Large intestine (tissue), 3 donors: ENCODE measurements around the gene HOXB5. TPM values are rescaled to one million over a fixed set of nuclear protein-coding genes. Genes with fewer than 3 reads are reported as not detected.

Experiments used
- DNase-seq, 2 donors: peaks; one replicate each; pipeline versions ENCODE4 v3.0.0 to v3.0.0-alpha.2; 2013
- H3K27ac ChIP-seq: one replicate; pipeline ENCODE4 v1.5.1; 2013; ENCODE audit warnings: low read length
- H3K27me3 ChIP-seq: 2 replicates; pipeline ENCODE4 v1.6.1; 2013; ENCODE audit warnings: low read length; ENCODE audit not compliant: control insufficient read depth, insufficient read depth
- H3K36me3 ChIP-seq: 2 replicates; pipeline ENCODE4 v1.6.1; 2013; ENCODE audit warnings: low read length; ENCODE audit not compliant: control insufficient read depth, insufficient read depth
- H3K4me1 ChIP-seq: one replicate; pipeline ENCODE4 v1.6.1; 2013; ENCODE audit warnings: low read length; ENCODE audit not compliant: control insufficient read depth, insufficient read depth
- H3K4me3 ChIP-seq: one replicate; pipeline ENCODE4 v1.5.1; 2013; ENCODE audit warnings: low read length
- H3K9me3 ChIP-seq: one replicate; pipeline ENCODE4 v1.6.1; 2013; ENCODE audit warnings: mild to moderate bottlenecking, low read depth, low read length, moderate library complexity; ENCODE audit not compliant: control insufficient read depth
- whole genome bisulfite sequencing: methylation state at CpG from one replicate; pipeline ENCODE4 v1.1.5; 2013; ENCODE audit warnings: low lambda C conversion rate; ENCODE audit not compliant: insufficient coverage; 5-methylcytosine and 5-hydroxymethylcytosine counted together
- polyA plus RNA-seq: library from polyadenylated mRNA; unstranded; fragments of 120-200 nt; gene quantifications from one replicate; pipeline ENCODE4 v1.2.1, GENCODE V29; 2013

Gene HOXB5
- polyA plus RNA-seq, 1 donor = 25.7 TPM

- Histone ChIP-seq H3K9me3 (peaks cover 39% of the 10 kb centered on the region), H3K4me1 (peaks cover 40% of the 10 kb centered on the region), H3K4me3 (peak within 1 kb of the TSS; percentile 38), H3K36me3 (no peaks in the 10 kb centered on the region), H3K27ac (peak within 1 kb of the TSS; percentile 3), H3K27me3 (peaks cover 98% of the 10 kb centered on the region)
- WGBS = 10% methylated on average over 5 of the region's 41 CpGs
- no peak for DNase-seq
Observed at GRCh38 chr17:48615047-48615962, 21.7 kb upstream of the HOXB5 start, which contains the start of gene HOXB8. Gene HOXB8, minus strand, starts transcription at chr17:48615292. Its CDS starts 588 bp downstream, at chr17:48614704.

GRCh38 chr17:48613862-48614694, 20.5 kb upstream of the HOXB5 start:
- 3% methylated on average over 2 of the region's 55 CpGs for WGBS
- no peaks in the 10 kb centered on the region for H3K36me3 ChIP-seq
- H3K27ac ChIP-seq = peak overlapping the region; percentile 3
- H3K27me3 ChIP-seq = peaks cover 98% of the 10 kb centered on the region
- peak overlapping the region; percentile 38 for H3K4me3 ChIP-seq
- peaks cover 39% of the 10 kb centered on the region for H3K9me3 ChIP-seq
- DNase-seq = no peak
- H3K4me1 ChIP-seq = peaks cover 41% of the 10 kb centered on the region

DNA sequence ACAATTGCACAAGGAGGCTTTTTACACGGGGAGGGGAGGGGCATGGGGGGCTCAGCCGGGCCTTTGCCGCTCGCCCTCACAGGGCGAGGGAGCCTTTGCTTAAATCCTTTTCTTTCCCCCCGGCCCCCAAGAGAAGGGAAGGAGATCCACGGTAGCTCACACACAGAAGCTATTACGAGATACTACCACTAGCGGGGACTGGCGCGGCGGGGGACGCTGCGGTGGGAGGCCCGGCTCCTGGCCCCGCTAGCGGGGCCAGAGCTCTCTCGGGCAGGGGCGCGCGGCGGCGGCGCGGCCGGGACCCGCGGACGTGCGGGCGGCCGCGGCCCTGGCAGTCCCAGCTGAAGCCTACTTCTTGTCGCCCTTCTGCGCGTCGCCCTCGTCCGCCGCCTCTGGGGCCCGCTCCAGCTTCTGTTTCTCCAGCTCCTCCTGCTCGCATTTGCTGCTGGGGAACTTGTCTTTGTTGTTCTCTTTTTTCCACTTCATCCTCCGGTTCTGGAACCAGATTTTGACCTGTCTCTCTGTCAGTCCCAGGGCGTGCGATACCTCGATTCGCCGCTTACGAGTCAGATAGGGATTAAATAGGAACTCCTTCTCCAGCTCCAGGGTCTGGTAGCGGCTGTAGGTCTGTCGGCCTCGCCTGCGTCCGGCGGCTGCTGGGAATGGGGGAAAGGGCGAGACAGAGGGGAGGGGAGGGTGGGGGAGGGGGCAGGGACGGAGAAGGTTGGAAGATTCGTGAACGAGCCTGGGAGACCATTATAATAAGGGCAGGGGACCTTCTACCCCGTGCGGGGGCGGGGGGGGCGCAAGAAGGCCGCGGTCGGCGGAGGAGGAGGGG, 19.5 kb upstream of the HOXB5 start:
- H3K27ac ChIP-seq = peak overlapping the region; percentile 53
- peaks cover 33% of the 10 kb centered on the region for H3K4me1 ChIP-seq
- peak overlapping the region; percentile 38 for H3K4me3 ChIP-seq
- no peak for DNase-seq
- H3K36me3 ChIP-seq = no peaks in the 10 kb centered on the region
- H3K27me3 ChIP-seq = peaks cover 98% of the 10 kb centered on the region
- WGBS = 0% methylated on average over 1 of the region's 67 CpGs
- peaks cover 38% of the 10 kb centered on the region for H3K9me3 ChIP-seq

GRCh38 chr17:48612456-48612853, 18.9 kb upstream of the HOXB5 start:
- Histone ChIP-seq H3K4me3 (peak overlapping the region; percentile 5), H3K27ac (peak overlapping the region; percentile 32), H3K9me3 (peaks cover 32% of the 10 kb centered on the region), H3K4me1 (peaks cover 27% of the 10 kb centered on the region), H3K36me3 (no peaks in the 10 kb centered on the region), H3K27me3 (peaks cover 97% of the 10 kb centered on the region)
- 0% methylated on average over 10 of the region's 15 CpGs for WGBS
- DNase-seq = no peak

GRCh38 chr17:48611681-48612455, 18.3 kb upstream of the HOXB5 start:
- no peaks in the 10 kb centered on the region for H3K36me3 ChIP-seq
- peak overlapping the region; percentile 61 for H3K4me3 ChIP-seq
- peaks cover 97% of the 10 kb centered on the region for H3K27me3 ChIP-seq
- H3K9me3 ChIP-seq = peaks cover 32% of the 10 kb centered on the region
- H3K27ac ChIP-seq = peak overlapping the region; percentile 86
- H3K4me1 ChIP-seq = peaks cover 26% of the 10 kb centered on the region
- no CpG with 5 or more reads among the region's 36 CpGs for WGBS
- no peak for DNase-seq

DNA sequence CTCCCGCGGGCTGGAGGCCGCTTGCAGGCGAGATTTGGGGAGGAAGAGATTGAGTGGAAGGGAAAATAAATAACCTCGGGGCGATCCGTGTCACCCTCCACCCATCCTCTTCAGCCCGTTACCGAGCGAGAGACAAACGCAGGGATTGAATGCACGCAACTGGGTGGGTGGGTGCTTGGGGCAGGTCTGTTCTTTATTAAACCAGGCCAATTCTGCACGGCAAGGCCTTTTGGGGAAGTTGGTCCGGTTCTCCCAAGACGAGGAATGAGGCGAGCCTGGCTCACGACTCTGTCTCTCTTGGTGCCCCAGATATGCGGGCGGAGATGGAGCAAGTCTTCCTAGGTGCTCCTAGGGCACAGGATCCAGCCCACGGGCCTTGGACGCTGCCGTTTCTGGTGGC, 17.6 kb upstream of the HOXB5 start:
- Histone ChIP-seq H3K4me1 (peaks cover 26% of the 10 kb centered on the region), H3K4me3 (peak overlapping the region; percentile 61), H3K27ac (peak overlapping the region; percentile 86), H3K9me3 (peaks cover 32% of the 10 kb centered on the region), H3K36me3 (no peaks in the 10 kb centered on the region), H3K27me3 (peaks cover 97% of the 10 kb centered on the region)
- no peak for DNase-seq
- WGBS = 7% methylated on average over 4 of the region's 22 CpGs

GRCh38 chr17:48610282-48611211, 17.0 kb upstream of the HOXB5 start, which contains the start of gene HOXB7:
Gene HOXB7, minus strand, starts transcription at chr17:48611017. Its CDS starts 99 bp downstream, at chr17:48610918.
- H3K9me3 ChIP-seq = peaks cover 35% of the 10 kb centered on the region
- WGBS = 0% methylated on average over 1 of the region's 79 CpGs
- H3K27ac ChIP-seq = peak within 1 kb of the TSS; percentile 86
- H3K4me3 ChIP-seq = peak within 1 kb of the TSS; percentile 61
- peaks cover 26% of the 10 kb centered on the region for H3K4me1 ChIP-seq
- peak in 1 of 2 donors; percentile 54 for DNase-seq
- peaks cover 97% of the 10 kb centered on the region for H3K27me3 ChIP-seq
- H3K36me3 ChIP-seq = no peaks in the 10 kb centered on the region

- Histone ChIP-seq H3K9me3 (peaks cover 30% of the 10 kb centered on the region), H3K27ac (peak overlapping the region; percentile 86), H3K4me1 (peaks cover 29% of the 10 kb centered on the region), H3K4me3 (peak overlapping the region; percentile 61), H3K27me3 (peaks cover 97% of the 10 kb centered on the region), H3K36me3 (no peaks in the 10 kb centered on the region)
- no peak for DNase-seq
- WGBS = no CpG with 5 or more reads among the region's 15 CpGs
Observed at GRCh38 chr17:48609759-48610281, 16.2 kb upstream of the HOXB5 start.
